OCI-LY7 (cell line): ENCODE results near the gene CSNK2A1. TPM values are rescaled to one million over a fixed set of nuclear protein-coding genes. Genes with fewer than 3 reads are reported as not detected.

Experiments used
- BruUV-seq: library from RNA; stranded (reverse); fragments of 400-500 nt; replicated peaks from 2 replicates; lab custom pipeline; 2021; lab: Mats Ljungman, UMichigan
- CTCF ChIA-PET: fragments of 300-600 bp; sonication (Branson Sonifier 250); formaldehyde crosslinking; loops from one replicate; lab custom pipeline; 2022; ENCODE audit warnings: antibody characterized with exemption; ENCODE audit not compliant: unreplicated experiment; lab: Charles Lee
- POLR2A ChIA-PET: fragments of 300-600 bp; sonication (Branson Sonifier 250); formaldehyde crosslinking; loops from one replicate; lab custom pipeline; 2022; ENCODE audit warnings: antibody characterized with exemption; lab: Charles Lee
- DNase-seq: peaks from one replicate; pipeline ENCODE4 v3.0.0-alpha.2; 2015; ENCODE audit warnings: low spot score
- H2AFZ ChIP-seq: fragments of 200-600 bp; sonication (generic), shearing (Covaris generic); 2 replicates; pipeline ENCODE4 v1.6.1; 2014; ENCODE audit warnings: mild to moderate bottlenecking, antibody characterized with exemption, low read length, moderate library complexity
- H3K27ac ChIP-seq: fragments of 200-600 bp; sonication (generic); 2 replicates; pipeline ENCODE4 v1.5.1; 2014; ENCODE audit warnings: mixed run types, low read depth, mild to moderate bottlenecking, moderate library complexity, low read length, inconsistent platforms; ENCODE audit not compliant: poor library complexity, severe bottlenecking
- H3K36me3 ChIP-seq: fragments of 200-600 bp; sonication (generic); 2 replicates; pipeline ENCODE4 v1.6.1; 2014; ENCODE audit warnings: mild to moderate bottlenecking, antibody characterized with exemption, low read length, moderate library complexity, mixed read lengths; ENCODE audit not compliant: insufficient read depth
- H3K4me1 ChIP-seq: fragments of 200-600 bp; sonication (generic); 2 replicates; pipeline ENCODE4 v1.5.1; 2014; ENCODE audit warnings: mild to moderate bottlenecking, low read length; ENCODE audit not compliant: insufficient read depth, poor library complexity, severe bottlenecking
- H3K4me2 ChIP-seq: fragments of 200-600 bp; sonication (generic); 2 replicates; pipeline ENCODE4 v1.6.1; 2014; ENCODE audit warnings: mild to moderate bottlenecking, low read length
- H3K4me3 ChIP-seq: fragments of 200-600 bp; sonication (generic); 2 replicates; pipeline ENCODE4 v1.5.1; 2014; ENCODE audit warnings: mild to moderate bottlenecking, low read depth, low read length; ENCODE audit not compliant: poor library complexity, severe bottlenecking
- H3K79me2 ChIP-seq: fragments of 200-600 bp; sonication (generic); 2 replicates; pipeline ENCODE4 v1.6.1; 2016; ENCODE audit warnings: low read depth, mild to moderate bottlenecking, low read length, moderate library complexity, mixed read lengths; ENCODE audit not compliant: insufficient read depth
- H3K9me2 ChIP-seq: fragments of 200-600 bp; sonication (generic); 2 replicates; pipeline ENCODE4 v1.6.1; 2016; ENCODE audit warnings: mild to moderate bottlenecking, low read length, mixed read lengths; ENCODE audit not compliant: insufficient read depth
- H3K9me3 ChIP-seq: fragments of 200-600 bp; sonication (generic); 2 replicates; pipeline ENCODE4 v1.6.1; 2014; ENCODE audit warnings: mild to moderate bottlenecking, mixed run types, low read length, mixed read lengths
- H4K20me1 ChIP-seq: fragments of 200-600 bp; sonication (generic); 2 replicates; pipeline ENCODE4 v1.6.1; 2014; ENCODE audit warnings: mild to moderate bottlenecking, antibody characterized with exemption, low read length, moderate library complexity, mixed read lengths; ENCODE audit not compliant: insufficient read depth
- CTCF ChIP-seq: fragments of 200-600 bp; sonication (generic); conservative IDR thresholded peaks from 2 replicates; pipeline ENCODE4 v1.5.1; 2014; ENCODE audit warnings: mild to moderate bottlenecking, antibody characterized with exemption, low read length, moderate library complexity, mixed read lengths
- EZH2phosphoT487 ChIP-seq: fragments of 200-600 bp; sonication (generic); IDR thresholded peaks from 2 replicates; pipeline ENCODE4 v1.6.1; 2018; ENCODE audit warnings: low read depth, borderline replicate concordance, mild to moderate bottlenecking, mixed run types, antibody characterized with exemption, low read length, moderate library complexity, mixed read lengths
- intact Hi-C: fragments of 100-400 bp; cut with micrococcal nuclease; formaldehyde crosslinking; loops from one replicate; pipeline ENCODE4 v1.10.0; 2022; ENCODE audit not compliant: unreplicated experiment
- total RNA-seq, 2 experiments: library from RNA; depleted of rRNA in 1 of 2; stranded (reverse); fragments of >200 nt in 1 of 2; shearing (Covaris generic) in 1 of 2; gene quantifications; 2 replicates each; pipeline ENCODE4 v1.2.3, GENCODE V29; 2014 to 2022

CSNK2A1 gene
- total RNA-seq, 2 experiments from 2014 or later = 90.8 to 164 TPM

DNA sequence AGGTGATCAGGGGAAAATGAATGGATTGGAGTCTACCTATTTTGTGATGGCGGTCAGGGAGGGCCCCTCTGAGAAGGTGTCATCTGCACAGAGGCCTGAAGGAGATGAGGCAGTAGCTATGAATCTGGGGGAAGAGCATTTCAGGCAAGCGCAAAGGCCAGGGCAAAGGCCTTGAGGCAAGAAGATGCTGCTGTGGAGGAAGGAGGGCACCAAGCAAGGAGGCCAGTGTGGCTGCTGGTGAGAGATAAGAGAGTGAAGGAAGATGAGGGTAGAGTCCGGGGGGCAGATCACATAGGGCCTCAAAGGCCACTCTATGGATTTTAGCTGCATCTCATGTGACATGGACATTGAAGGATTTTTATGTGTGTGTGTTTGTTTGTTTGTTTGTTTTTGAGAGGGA lies 20.6 kb upstream of the CSNK2A1 start:
- H3K4me1 ChIP-seq = peaks cover 3% of the 10 kb centered on the region
- TF ChIP-seq EZH2phosphoT487 (no peak), CTCF (no peak)
- no peak overlapping the region for H2AFZ ChIP-seq
- H3K4me3 ChIP-seq = no peak overlapping the region
- H3K27ac ChIP-seq = no peak overlapping the region
- POLR2A ChIA-PET = no interaction called here
- no peak overlapping the region for H3K4me2 ChIP-seq
- H3K9me3 ChIP-seq = no peaks in the 10 kb centered on the region
- H4K20me1 ChIP-seq = no peaks in the 10 kb centered on the region
- no peaks in the 10 kb centered on the region for H3K79me2 ChIP-seq
- no TSS peak for BruUV-seq
- no peaks in the 10 kb centered on the region for H3K9me2 ChIP-seq
- no peak for DNase-seq
- no peaks in the 10 kb centered on the region for H3K36me3 ChIP-seq
- CTCF ChIA-PET = interaction anchor here (1.0 kb wide), 1 partner anchor 12 kb away, joined by 3 read pairs; no protein-coding TSS in a partner anchor
- intact Hi-C loops = loop anchor here (5.0 kb wide), 1 partner anchor 103 kb away; no protein-coding TSS in a partner anchor

DNA sequence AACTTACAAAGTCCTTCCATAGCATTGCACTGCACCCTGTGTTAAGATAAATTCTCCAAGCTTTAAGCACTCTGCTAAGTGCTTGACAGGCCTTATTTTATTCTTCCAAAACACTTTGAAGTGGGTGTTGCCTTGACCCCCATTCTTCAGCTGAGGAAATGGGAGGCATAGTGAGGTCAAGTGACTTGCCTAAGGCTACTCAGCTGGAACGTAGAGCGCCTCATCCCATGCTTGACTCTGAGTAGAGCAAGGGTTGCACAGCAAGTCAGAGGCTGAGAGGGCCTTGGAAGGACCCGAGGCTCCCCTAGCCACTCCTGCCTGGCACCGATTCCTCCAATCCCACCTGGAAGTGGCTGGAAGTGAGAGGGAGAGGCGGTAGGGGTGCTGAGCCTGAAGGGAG lies 19.6 kb upstream of the CSNK2A1 start:
- intact Hi-C loops = loop anchor here (5.0 kb wide), 1 partner anchor 104 kb away; no protein-coding TSS in a partner anchor
- ChIA-PET POLR2A (no interaction called here), CTCF (interaction anchor here (0.7 to 1.9 kb wide), 3 partner anchors 13 to 82 kb away, joined by 3 to 6 read pairs (median 3); no protein-coding TSS in a partner anchor)
- Histone ChIP-seq H3K9me3 (no peaks in the 10 kb centered on the region), H3K4me3 (no peak overlapping the region), H2AFZ (no peak overlapping the region), H3K4me2 (no peak overlapping the region), H3K36me3 (no peaks in the 10 kb centered on the region), H3K27ac (no peak overlapping the region), H3K9me2 (no peaks in the 10 kb centered on the region), H4K20me1 (no peaks in the 10 kb centered on the region), H3K4me1 (peaks cover 3% of the 10 kb centered on the region), H3K79me2 (no peaks in the 10 kb centered on the region)
- no peak for TF ChIP-seq CTCF
- TF ChIP-seq EZH2phosphoT487 = no peak
- no peak for DNase-seq
- BruUV-seq = no TSS peak

DNA sequence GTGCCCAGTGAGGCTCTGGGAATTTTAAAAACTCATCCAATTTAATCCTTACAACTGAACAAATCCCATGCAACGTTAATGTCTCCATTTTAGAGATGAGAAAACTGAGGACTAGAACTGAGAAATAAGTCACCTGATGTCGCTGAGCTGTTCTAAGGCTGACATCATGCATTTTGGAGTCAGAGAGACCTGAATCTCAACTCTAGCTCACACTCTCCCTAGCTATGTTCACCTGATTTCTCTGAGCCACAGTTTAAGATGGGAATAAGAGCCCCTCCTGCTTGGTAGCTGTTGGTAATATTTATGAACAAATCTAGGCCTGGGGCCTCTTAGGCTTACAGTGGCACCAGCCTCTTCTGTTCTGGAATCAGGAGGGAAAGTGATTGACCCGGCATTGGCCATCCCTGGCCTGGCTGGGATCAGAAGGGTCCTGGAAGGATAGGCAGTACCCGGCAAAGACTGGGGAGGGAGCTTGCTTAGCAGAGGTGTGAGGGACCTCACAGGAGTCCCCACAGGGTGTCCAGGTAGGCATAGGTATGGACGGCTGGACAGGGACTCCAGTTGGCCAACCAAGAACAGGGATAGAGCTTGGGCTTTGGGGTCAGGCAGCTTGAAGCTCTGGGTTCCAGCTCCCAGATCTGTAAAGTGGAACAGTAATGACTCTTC lies 18.8 kb upstream of the CSNK2A1 start:
- H3K4me1 ChIP-seq = peaks cover 3% of the 10 kb centered on the region
- H2AFZ ChIP-seq = no peak overlapping the region
- H3K79me2 ChIP-seq = no peaks in the 10 kb centered on the region
- no peak overlapping the region for H3K27ac ChIP-seq
- no peaks in the 10 kb centered on the region for H3K36me3 ChIP-seq
- no peak for DNase-seq
- intact Hi-C loops = loop anchor here (5.0 kb wide), 1 partner anchor 105 kb away; no protein-coding TSS in a partner anchor
- H4K20me1 ChIP-seq = no peaks in the 10 kb centered on the region
- no peak overlapping the region for H3K4me3 ChIP-seq
- ChIA-PET POLR2A (interaction anchor here (0.9 kb wide), 1 partner anchor 23 kb away, joined by 3 read pairs; no protein-coding TSS in a partner anchor), CTCF (interaction anchor here (0.7 to 1.9 kb wide), 2 partner anchors 62 to 83 kb away, joined by 3 to 6 read pairs; no protein-coding TSS in a partner anchor)
- no peak for TF ChIP-seq EZH2phosphoT487
- TF ChIP-seq CTCF = no peak
- BruUV-seq = no TSS peak
- H3K9me3 ChIP-seq = no peaks in the 10 kb centered on the region
- no peak overlapping the region for H3K4me2 ChIP-seq
- H3K9me2 ChIP-seq = no peaks in the 10 kb centered on the region
